Tibial nerve (tissue), 4 donors: Measurements from ENCODE around the gene NPSR1. TPM values are rescaled to one million over a fixed set of nuclear protein-coding genes. Genes with fewer than 3 reads are reported as not detected.

Source experiments
- DNase-seq, 2 donors: peaks; one replicate each; pipeline ENCODE4 v3.0.0-alpha.2; 2019; ENCODE audit warnings: low spot score in 2 of 2
- H3K27ac ChIP-seq, 4 donors: fragments of 200-600 bp; sonication (generic) in 3 of 4; one replicate each; pipeline ENCODE4 v1.5.1; 2017 to 2019; ENCODE audit warnings: mild to moderate bottlenecking in 1 of 4
- H3K27me3 ChIP-seq, 2 donors: fragments of 200-600 bp; sonication (generic) in 1 of 2; one replicate each; pipeline versions ENCODE4 v1.5.1 to v1.6.0; 2017 to 2019
- H3K36me3 ChIP-seq, 3 donors: fragments of 200-600 bp; sonication (generic); one replicate each; pipeline ENCODE4 v1.5.1; 2018 to 2019
- H3K4me1 ChIP-seq, 4 donors: fragments of 200-600 bp; sonication (generic) in 3 of 4; one replicate each; pipeline ENCODE4 v1.5.1; 2017 to 2019
- H3K4me3 ChIP-seq, 4 donors: fragments of 200-600 bp; sonication (generic) in 3 of 4; one replicate each; pipeline ENCODE4 v1.5.1; 2017 to 2019; ENCODE audit warnings: mild to moderate bottlenecking in 1 of 4, moderate library complexity in 1 of 4
- H3K9me3 ChIP-seq, 4 donors: fragments of 200-600 bp; sonication (generic) in 3 of 4; one replicate each; pipeline ENCODE4 v1.5.1; 2017 to 2019
- EP300 ChIP-seq, 2 donors: sonication (generic); formaldehyde crosslinking; IDR thresholded peaks; one replicate each; pipeline ENCODE4 v1.6.1; 2017; ENCODE audit warnings: antibody characterized with exemption in 2 of 2, mild to moderate bottlenecking in 1 of 2
- POLR2A ChIP-seq, 2 donors: fragments of 450-650 bp; IDR thresholded peaks; one replicate each; pipeline ENCODE4 v1.6.1; 2017; ENCODE audit warnings: antibody characterized with exemption in 2 of 2, mild to moderate bottlenecking in 2 of 2, moderate library complexity in 2 of 2
- WGBS, 2 donors: methylation state at CpG; one replicate each; pipeline ENCODE4 v1.1.5; 2018; 5-methylcytosine and 5-hydroxymethylcytosine counted together
- total RNA-seq, 4 donors: library from RNA; depleted of rRNA; stranded (reverse); fragments of >200 nt; gene quantifications; one replicate each; pipeline ENCODE4 v1.1.0, GENCODE V29; 2016
- TF ChIP-seq, protein P1 (sequence below), 5 experiments: fragments of 200-600 bp in 3 of 5; fragments of 450-650 bp in 2 of 5; sonication (generic) in 3 of 5; IDR thresholded peaks; one replicate each; pipeline ENCODE4 v1.5.1; 2016 to 2019; ENCODE audit warnings: antibody characterized with exemption in 5 of 5, mild to moderate bottlenecking in 3 of 5, moderate library complexity in 2 of 5

Gene NPSR1
- total RNA-seq, 4 donors from 2014 or later = not detected

DNA sequence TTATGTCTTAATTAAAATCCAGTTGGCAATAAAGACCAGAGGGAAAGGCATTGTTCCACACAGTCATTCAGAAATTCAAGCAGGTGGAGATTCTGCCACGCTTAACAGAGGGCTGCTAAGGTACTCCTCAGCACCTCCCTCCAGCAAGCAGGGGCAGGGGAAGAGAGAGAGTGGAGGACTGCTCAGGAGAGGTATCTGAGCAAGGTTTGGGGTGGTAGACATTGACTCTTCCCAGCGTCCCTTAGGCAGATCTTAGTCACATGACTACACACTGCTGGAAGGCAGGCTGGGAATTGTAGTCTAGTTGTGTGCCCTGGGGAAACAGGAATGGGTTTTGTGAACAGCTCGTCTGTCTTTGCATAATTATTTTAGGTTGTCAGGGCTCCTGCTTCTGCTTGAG, 181.6 kb downstream of the NPSR1 start:
- H3K27me3 ChIP-seq = no peaks in the 10 kb centered on the region
- no peak overlapping the region for H3K4me3 ChIP-seq
- no peak overlapping the region for H3K27ac ChIP-seq
- no peaks in the 10 kb centered on the region for H3K9me3 ChIP-seq
- H3K4me1 ChIP-seq = no peaks in the 10 kb centered on the region
- 43 to 67% methylated on average over 3 of the region's 3 CpGs for WGBS, 2 donors
- no peak for DNase-seq
- H3K36me3 ChIP-seq = no peaks in the 10 kb centered on the region
- TF ChIP-seq EP300 (IDR thresholded peaks at IDR 0.05) (no peak), POLR2A (IDR thresholded peaks at IDR 0.05) (no peak)
- TF ChIP-seq, protein P1, sequence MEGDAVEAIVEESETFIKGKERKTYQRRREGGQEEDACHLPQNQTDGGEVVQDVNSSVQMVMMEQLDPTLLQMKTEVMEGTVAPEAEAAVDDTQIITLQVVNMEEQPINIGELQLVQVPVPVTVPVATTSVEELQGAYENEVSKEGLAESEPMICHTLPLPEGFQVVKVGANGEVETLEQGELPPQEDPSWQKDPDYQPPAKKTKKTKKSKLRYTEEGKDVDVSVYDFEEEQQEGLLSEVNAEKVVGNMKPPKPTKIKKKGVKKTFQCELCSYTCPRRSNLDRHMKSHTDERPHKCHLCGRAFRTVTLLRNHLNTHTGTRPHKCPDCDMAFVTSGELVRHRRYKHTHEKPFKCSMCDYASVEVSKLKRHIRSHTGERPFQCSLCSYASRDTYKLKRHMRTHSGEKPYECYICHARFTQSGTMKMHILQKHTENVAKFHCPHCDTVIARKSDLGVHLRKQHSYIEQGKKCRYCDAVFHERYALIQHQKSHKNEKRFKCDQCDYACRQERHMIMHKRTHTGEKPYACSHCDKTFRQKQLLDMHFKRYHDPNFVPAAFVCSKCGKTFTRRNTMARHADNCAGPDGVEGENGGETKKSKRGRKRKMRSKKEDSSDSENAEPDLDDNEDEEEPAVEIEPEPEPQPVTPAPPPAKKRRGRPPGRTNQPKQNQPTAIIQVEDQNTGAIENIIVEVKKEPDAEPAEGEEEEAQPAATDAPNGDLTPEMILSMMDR (IDR thresholded peaks at IDR 0.05) = no peak

DNA sequence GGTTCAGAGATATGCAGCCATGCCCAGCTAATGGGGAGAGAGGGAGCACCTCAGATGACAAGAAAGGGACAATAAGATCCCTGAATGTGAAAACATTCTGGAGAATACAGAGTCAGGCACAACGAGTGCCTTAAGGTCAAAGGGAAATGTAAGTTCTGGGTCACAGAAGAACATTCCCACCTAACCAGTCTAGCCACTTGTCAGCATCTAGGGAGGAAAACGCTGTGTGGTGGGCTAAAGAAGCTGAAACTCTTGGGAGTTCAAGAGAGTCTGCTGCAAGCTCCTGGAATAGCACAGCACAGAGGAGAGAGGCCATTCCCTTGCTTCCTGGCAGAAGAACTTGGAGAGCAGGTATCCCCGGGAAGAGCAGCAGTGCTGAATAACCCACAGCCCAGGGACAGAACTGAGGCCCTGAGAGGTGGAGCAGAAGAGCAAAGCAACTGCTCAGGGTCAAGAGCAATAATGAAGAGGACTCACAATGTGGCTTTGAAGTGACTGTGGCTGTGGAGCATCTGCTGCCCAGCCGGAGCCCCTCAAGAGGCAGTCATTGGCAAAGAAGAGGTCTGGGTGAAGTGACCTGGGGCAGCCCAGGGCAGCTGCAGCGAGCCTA, 182.3 kb downstream of the NPSR1 start:
- no peak for TF ChIP-seq POLR2A (IDR thresholded peaks at IDR 0.05)
- TF ChIP-seq, protein P1 (IDR thresholded peaks at IDR 0.05) = no peak
- TF ChIP-seq EP300 (IDR thresholded peaks at IDR 0.05) = no peak
- no peak for DNase-seq
- Histone ChIP-seq H3K36me3 (no peaks in the 10 kb centered on the region), H3K4me1 (no peaks in the 10 kb centered on the region), H3K9me3 (no peaks in the 10 kb centered on the region), H3K27me3 (no peaks in the 10 kb centered on the region), H3K4me3 (no peak overlapping the region), H3K27ac (no peak overlapping the region)
- WGBS, 2 donors = 68 to 71% methylated on average over 5 of the region's 5 CpGs

DNA sequence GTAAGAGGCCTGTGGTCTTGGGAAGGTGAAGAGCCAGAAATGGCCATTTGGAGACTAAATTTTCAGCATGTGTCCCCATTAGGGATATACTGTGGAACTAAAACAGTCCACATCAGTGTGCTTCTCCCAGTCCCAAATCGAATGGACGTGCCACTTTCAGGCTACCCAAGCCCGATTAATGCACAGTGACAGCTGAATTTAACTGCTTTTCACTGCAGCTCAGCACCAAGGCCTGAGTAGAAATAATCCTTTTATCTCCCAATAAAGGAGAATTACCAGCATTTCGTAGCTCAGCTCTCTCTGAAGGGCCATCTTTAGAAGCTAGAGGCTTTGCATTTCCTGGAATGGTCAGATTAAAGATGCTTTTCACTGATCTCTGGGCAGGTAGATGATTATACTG, 183.3 kb downstream of the NPSR1 start:
- Histone ChIP-seq H3K27ac (no peak overlapping the region), H3K27me3 (no peaks in the 10 kb centered on the region), H3K4me1 (no peaks in the 10 kb centered on the region), H3K9me3 (no peaks in the 10 kb centered on the region), H3K4me3 (no peak overlapping the region), H3K36me3 (no peaks in the 10 kb centered on the region)
- DNase-seq = no peak
- no peak for TF ChIP-seq EP300 (IDR thresholded peaks at IDR 0.05)
- WGBS, 2 donors = 80 to 82% methylated on average over 4 of the region's 4 CpGs

DNA sequence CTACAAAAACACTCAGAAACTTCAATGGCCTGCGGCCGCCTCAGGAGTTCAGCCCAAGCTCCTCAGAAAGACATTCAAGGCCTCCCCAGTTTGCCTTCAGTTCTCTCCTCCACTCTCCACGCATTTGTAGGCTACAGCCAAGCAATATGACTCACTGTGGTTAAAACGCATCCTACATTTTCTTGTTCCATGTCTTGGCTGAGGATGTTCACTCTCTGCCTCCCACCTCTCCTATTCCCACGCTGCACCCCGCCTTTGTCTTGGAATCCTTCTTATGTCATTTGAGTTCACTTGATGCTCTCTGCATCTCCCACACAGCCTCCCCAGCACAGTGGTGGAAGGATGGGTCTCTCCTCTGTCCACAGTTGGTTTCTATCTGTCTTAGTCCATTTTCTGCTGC, 184.8 kb downstream of the NPSR1 start:
- Histone ChIP-seq H3K4me3 (no peak overlapping the region), H3K36me3 (no peaks in the 10 kb centered on the region), H3K9me3 (no peaks in the 10 kb centered on the region), H3K27ac (no peak overlapping the region), H3K4me1 (no peaks in the 10 kb centered on the region), H3K27me3 (no peaks in the 10 kb centered on the region)
- WGBS, 2 donors = 80 to 81% methylated on average over 6 of the region's 6 CpGs
- TF ChIP-seq, protein P1 (IDR thresholded peaks at IDR 0.05) = no peak
- TF ChIP-seq EP300 (IDR thresholded peaks at IDR 0.05) (no peak), POLR2A (IDR thresholded peaks at IDR 0.05) (no peak)
- DNase-seq = no peak

DNA sequence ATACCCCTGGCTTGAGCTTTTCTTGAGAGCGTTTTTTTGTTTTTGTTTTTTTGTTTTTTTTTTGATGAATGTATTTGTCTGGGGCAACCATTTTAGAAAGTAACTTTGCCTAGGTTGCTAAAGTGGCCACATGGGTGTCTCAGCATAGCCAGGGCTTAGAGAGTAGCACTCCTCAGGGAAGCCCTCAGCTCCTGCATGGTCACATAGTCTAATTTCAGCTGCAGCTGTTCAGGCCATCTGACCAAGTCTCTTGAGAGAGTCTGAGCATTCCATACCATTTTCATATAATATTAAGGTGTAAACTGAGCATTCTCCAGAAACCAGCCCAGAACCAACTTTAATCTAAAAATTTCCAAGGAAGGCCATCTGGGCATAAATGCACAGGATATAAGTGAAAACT, 186.4 kb downstream of the NPSR1 start:
- H3K36me3 ChIP-seq = no peaks in the 10 kb centered on the region
- no peak for DNase-seq
- H3K4me1 ChIP-seq = no peaks in the 10 kb centered on the region
- peaks cover 0 to 5% (median 0%) of the 10 kb centered on the region in 4 donors for H3K9me3 ChIP-seq
- no peak overlapping the region for H3K27ac ChIP-seq
- TF ChIP-seq EP300 (IDR thresholded peaks at IDR 0.05) = no peak
- no peak for TF ChIP-seq POLR2A (IDR thresholded peaks at IDR 0.05)
- TF ChIP-seq, protein P1 (IDR thresholded peaks at IDR 0.05) = no peak
- H3K4me3 ChIP-seq = no peak overlapping the region
- WGBS, 2 donors = 75 to 81% methylated on average over 1 of the region's 1 CpG
- H3K27me3 ChIP-seq = no peaks in the 10 kb centered on the region
